GM12878 (cell line): Measurements from ENCODE around the gene TSPEAR. TPM values are rescaled to one million over a fixed set of nuclear protein-coding genes. Genes with fewer than 3 reads are reported as not detected.

ENCODE experiments used
- ATAC-seq: fragments of 200-7000 bp; cut with Tn5 transposase; 3 replicates; pipeline ENCODE4 v1.9.1; 2020; ENCODE audit warnings: mild to moderate bottlenecking, moderate library complexity
- BruUV-seq: library from RNA; stranded (reverse); fragments of 400-500 nt; replicated peaks from 2 replicates; lab custom pipeline; 2021; lab: Mats Ljungman, UMichigan
- CTCF ChIA-PET: fragments of 300-600 bp; sonication (Branson Sonifier 250); formaldehyde crosslinking; extraction: SDS; loops from one replicate; lab custom pipeline; 2021; ENCODE audit warnings: inconsistent platforms; lab: Yijun Ruan, JAX
- POLR2A ChIA-PET: fragments of 350-600 bp; formaldehyde crosslinking; extraction: SDS; loops from one replicate; lab custom pipeline; 2021; ENCODE audit warnings: inconsistent platforms; lab: Charles Lee
- RAD21 ChIA-PET: fragments of 300-600 bp; sonication (Branson Sonifier 250); formaldehyde crosslinking; loops from one replicate; lab custom pipeline; 2023; ENCODE audit warnings: antibody characterized with exemption; ENCODE audit not compliant: unreplicated experiment; lab: Charles Lee
- SMC1A ChIA-PET: fragments of 300-600 bp; sonication (Branson Sonifier 250); formaldehyde crosslinking; loops from one replicate; lab custom pipeline; 2023; ENCODE audit not compliant: unreplicated experiment, uncharacterized antibody; lab: Charles Lee
- DNase-seq: peaks from one replicate; pipeline ENCODE4 v3.0.0-alpha.2; 2011; ENCODE audit warnings: low read depth, low spot score
- FAIRE-seq: peaks from 3 replicates; lab custom pipeline; 2011; peaks lifted over from hg19 to GRCh38; lab: Jason Lieb, UNC
- H2AFZ ChIP-seq: 2 replicates; pipeline ENCODE4 v1.6.0; 2011; ENCODE audit warnings: low read depth, low read length, control low read depth; ENCODE audit not compliant: control insufficient read depth
- H3K27ac ChIP-seq: 2 replicates; pipeline ENCODE4 v1.5.1; 2011; ENCODE audit warnings: control low read depth; ENCODE audit not compliant: control insufficient read depth, insufficient read depth
- H3K27me3 ChIP-seq, 2 experiments: replicated peaks in 1 of 2; 2 replicates each; pipeline versions ENCODE4 v1.6.0 to v1.6.1; 2011; ENCODE audit warnings: low read length in 1 of 2; ENCODE audit not compliant: control insufficient read depth in 2 of 2, insufficient read depth in 2 of 2
- H3K36me3 ChIP-seq, 2 experiments: 2 replicates each; pipeline ENCODE4 v1.5.1; 2011; ENCODE audit warnings: low read length in 1 of 2; ENCODE audit not compliant: control insufficient read depth in 2 of 2, insufficient read depth in 2 of 2
- H3K4me1 ChIP-seq: 2 replicates; pipeline ENCODE4 v1.6.1; 2011; ENCODE audit warnings: mild to moderate bottlenecking, low read length, moderate library complexity, mixed read lengths; ENCODE audit not compliant: control insufficient read depth, insufficient read depth
- H3K4me2 ChIP-seq: 2 replicates; pipeline ENCODE4 v1.6.0; 2011; ENCODE audit warnings: control low read depth; ENCODE audit not compliant: control insufficient read depth, insufficient read depth
- H3K4me3 ChIP-seq: fragments of 200-600 bp; sonication (generic); 2 replicates; pipeline ENCODE4 v1.5.1; 2016
- H3K79me2 ChIP-seq: 2 replicates; pipeline ENCODE4 v1.6.0; 2011; ENCODE audit warnings: low read length; ENCODE audit not compliant: control insufficient read depth, insufficient read depth
- H3K9ac ChIP-seq: 2 replicates; pipeline ENCODE4 v1.8.0; 2011; ENCODE audit warnings: low read length, control low read depth, mixed read lengths; ENCODE audit not compliant: control insufficient read depth, insufficient read depth
- H3K9me3 ChIP-seq: replicated peaks from 3 replicates; pipeline ENCODE4 v1.5.1; 2011; ENCODE audit warnings: mild to moderate bottlenecking, low read length; ENCODE audit not compliant: control insufficient read depth, insufficient read depth
- H4K20me1 ChIP-seq: 2 replicates; pipeline ENCODE4 v1.6.0; 2011; ENCODE audit not compliant: control insufficient read depth, insufficient read depth
- BHLHE40 ChIP-seq, 2 experiments: fragments of 450-650 bp in 1 of 2; IDR thresholded peaks; 2 replicates each; pipeline ENCODE4 v1.6.1; 2011 to 2017; ENCODE audit warnings: low read depth in 2 of 2, borderline replicate concordance in 1 of 2, improper control_type of control experiment in 1 of 2, low read length in 1 of 2, mild to moderate bottlenecking in 1 of 2
- DPF2 ChIP-seq: fragments of 450-650 bp; IDR thresholded peaks from 2 replicates; pipeline ENCODE4 v1.6.1; 2017; ENCODE audit warnings: mild to moderate bottlenecking
- MEF2A ChIP-seq: IDR thresholded peaks from 2 replicates; pipeline ENCODE4 v1.6.1; 2011; ENCODE audit warnings: low read depth, mild to moderate bottlenecking, low read length, moderate library complexity; ENCODE audit not compliant: insufficient read depth
- MLLT1 ChIP-seq: fragments of 450-650 bp; IDR thresholded peaks from 2 replicates; pipeline ENCODE4 v1.6.1; 2016; ENCODE audit warnings: mild to moderate bottlenecking
- SIX5 ChIP-seq: IDR thresholded peaks from 2 replicates; pipeline ENCODE4 v1.6.1; 2011; ENCODE audit warnings: mild to moderate bottlenecking, low read depth, low read length, moderate library complexity; ENCODE audit not compliant: severe bottlenecking
- SMARCA5 ChIP-seq: fragments of 450-650 bp; IDR thresholded peaks from 2 replicates; pipeline ENCODE4 v1.6.1; 2017; ENCODE audit warnings: mild to moderate bottlenecking
- YY1 ChIP-seq: IDR thresholded peaks from 2 replicates; pipeline ENCODE4 v1.6.1; 2011; ENCODE audit warnings: low read depth, mild to moderate bottlenecking, low read length
- ZNF274 ChIP-seq: IDR thresholded peaks from one replicate; pipeline ENCODE4 v1.8.0; 2011; ENCODE audit not compliant: insufficient read length, insufficient read depth
- WGBS: methylation state at CpG from one replicate; pipeline ENCODE4 v1.1.6; 2016; ENCODE audit warnings: low lambda C conversion rate; ENCODE audit not compliant: insufficient replicate concordance, insufficient coverage; ENCODE audit errors: missing lambda C conversion rate; 5-methylcytosine and 5-hydroxymethylcytosine counted together
- in situ Hi-C: fragments of 300-500 bp; cut with MboI; formaldehyde crosslinking; loops from 9 replicates; pipeline ENCODE4 v1.14.3; 2018; ENCODE audit warnings: mixed read lengths
- intact Hi-C: fragments of 100-400 bp; cut with micrococcal nuclease; formaldehyde crosslinking; loops from one replicate; pipeline ENCODE4 v1.14.2; 2022; ENCODE audit not compliant: unreplicated experiment
- polyA plus RNA-seq, 11 experiments: library from polyadenylated mRNA; depleted of rRNA in 4 of 11; unstranded in 6 of 11; stranded (reverse) in 5 of 11; fragments of >200 nt; fragmentation: Nextera tagmentation in 4 of 11; fragmentation: Illumina TruSeq in 1 of 11; extraction: Ambion mirVana in 4 of 11; extraction: Trizol in 1 of 11; gene quantifications; 1 replicate in 1 of 11; 2 replicates in 10 of 11; pipeline versions ENCODE4 v1.2.1 to v1.2.3, GENCODE V29; 2011 to 2016; ENCODE audit warnings: inconsistent platforms in 2 of 11, missing spikeins in 2 of 11, low read depth in 1 of 11
- total RNA-seq, 4 experiments: library from RNA; depleted of rRNA in 3 of 4; stranded (reverse); fragments of >200 nt in 3 of 4; fragmentation: Illumina TruSeq in 1 of 4; extraction: Trizol in 1 of 4; gene quantifications; 2 replicates each; pipeline versions ENCODE4 v1.2.1 to v1.2.3, GENCODE V29; 2013 to 2021

The TSPEAR gene
- total and polyA plus RNA-seq, 10 of the 15 experiments (the other 5 are each of a cell fraction or from before 2014, with no cell fraction given), result not detected

DNA sequence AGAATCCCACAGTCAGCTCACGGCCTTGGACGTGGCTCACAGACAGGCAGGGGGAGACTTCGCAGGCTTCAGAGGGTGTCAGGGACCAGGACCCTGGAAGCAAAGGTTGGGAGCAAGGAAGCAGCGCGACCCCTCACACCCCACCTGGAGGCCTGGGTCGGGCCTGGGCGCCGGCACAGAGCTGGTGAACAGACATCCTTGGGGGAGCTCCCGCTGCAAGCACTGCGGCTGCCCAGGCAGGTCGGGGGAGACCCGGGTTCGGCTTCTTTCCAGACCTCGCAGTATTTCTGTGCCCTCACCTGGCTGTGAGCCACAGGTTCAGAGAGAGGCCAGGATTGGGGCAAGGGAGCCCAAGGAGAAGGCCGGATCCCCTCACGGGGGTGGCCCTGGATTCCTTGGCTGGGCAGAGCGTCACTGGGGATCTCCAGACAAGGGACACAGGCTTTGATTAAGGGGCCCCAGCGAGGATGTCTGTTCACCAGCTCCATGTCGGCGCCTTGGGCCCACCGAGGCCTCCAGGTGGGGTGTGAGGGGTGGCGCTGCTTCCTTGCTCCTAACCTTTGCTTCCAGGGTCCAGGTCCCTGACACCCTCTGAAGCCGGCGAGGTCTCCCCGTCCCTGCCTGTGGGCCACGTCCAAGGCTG, 37.9 kb upstream of the TSPEAR start (continued):
- no peak for TF ChIP-seq MLLT1
- TF ChIP-seq MEF2A, result no peak
- TF ChIP-seq BHLHE40 (IDR thresholded peaks at IDR 0.05; ENCODE audit: borderline replicate concordance in 1 of 2, low read depth in 2 of 2, low read length in 1 of 2), result no peak
- no peak for TF ChIP-seq DPF2
- TF ChIP-seq YY1, result no peak
- no peak for TF ChIP-seq SMARCA5

DNA sequence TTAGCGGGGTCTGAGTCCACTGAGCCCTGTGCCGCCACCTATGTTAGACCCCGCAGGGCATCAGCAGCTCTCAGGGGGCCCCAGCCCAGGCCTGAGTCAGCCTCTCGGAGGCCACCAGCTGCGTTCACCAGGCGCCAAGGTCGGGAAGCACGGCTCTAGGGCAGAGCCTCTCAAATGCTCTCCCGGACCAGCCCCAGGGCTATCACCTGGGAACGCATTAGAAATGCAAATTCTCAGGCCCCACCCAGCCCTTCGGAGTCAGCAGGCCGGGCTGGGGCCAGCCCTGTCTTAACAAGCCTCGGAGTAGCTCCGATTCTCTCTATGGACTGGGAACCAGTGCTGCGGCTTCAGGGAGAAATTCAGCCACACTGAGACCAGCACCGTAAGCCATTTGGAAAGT, 37.2 kb upstream of the TSPEAR start:
- BruUV-seq, result no TSS peak
- Histone ChIP-seq H4K20me1 (no peaks in the 10 kb centered on the region), H3K9me3 (no peaks in the 10 kb centered on the region; the same call in 2 of the 3 replicates), H3K4me3 (no peak overlapping the region), H3K27me3 (no peaks in the 10 kb centered on the region), H3K9ac (no peak overlapping the region), H3K27ac (no peak overlapping the region), H2AFZ (no peak overlapping the region), H3K36me3 (no peaks in the 10 kb centered on the region), H3K4me2 (no peak overlapping the region), H3K4me1 (no peaks in the 10 kb centered on the region), H3K79me2 (no peaks in the 10 kb centered on the region)
- CTCF ChIA-PET, result no interaction called here
- RAD21 ChIA-PET, result no interaction called here
- POLR2A ChIA-PET, result no interaction called here
- DNase-seq (no peak), FAIRE-seq (no peak), ATAC-seq (no peak)
- intact Hi-C loops (no loop called here), in situ Hi-C loops (no loop called here)
- 60% methylated on average over 16 of the region's 16 CpGs for WGBS
- SMC1A ChIA-PET, result no interaction called here
- TF ChIP-seq SIX5 (no peak), ZNF274 (no peak)
- TF ChIP-seq, all 136 proteins: peak for 0
